Prostate gland (tissue), 2 donors: ENCODE data around the gene DTX3L.

ENCODE experiments used
- POLR2A ChIP-seq: fragments of 450-650 bp; IDR thresholded peaks from one replicate; pipeline ENCODE4 v1.6.1; 2016; ENCODE audit warnings: antibody characterized with exemption, mild to moderate bottlenecking
- TF ChIP-seq, protein P1 (sequence below), 4 experiments: fragments of 200-600 bp in 2 of 4; fragments of 450-650 bp in 2 of 4; sonication (generic) in 2 of 4; IDR thresholded peaks; 1 replicate in 3 of 4; 2 replicates in 1 of 4; pipeline ENCODE4 v1.5.1; 2016 to 2019; ENCODE audit warnings: antibody characterized with exemption in 4 of 4, mild to moderate bottlenecking in 2 of 4, moderate library complexity in 2 of 4

DNA sequence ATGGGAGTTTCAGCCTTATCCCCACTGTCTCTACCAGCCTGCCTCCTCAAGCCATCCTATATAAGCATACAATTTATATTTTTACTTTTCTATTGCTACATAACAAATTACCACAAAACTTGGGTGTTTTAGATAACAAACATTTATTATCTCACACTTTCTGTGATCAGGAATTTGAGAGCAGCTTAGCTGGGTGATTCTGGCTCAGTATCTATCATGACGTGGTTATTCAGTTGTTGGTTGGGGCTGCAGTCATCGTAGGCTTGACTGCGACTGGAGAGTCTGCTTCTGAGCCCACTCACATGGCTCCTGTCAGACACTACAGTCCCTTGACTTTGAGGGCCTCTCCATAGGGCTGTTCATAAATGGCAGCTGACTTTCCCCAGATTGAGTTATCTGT lies 34.0 kb downstream of the DTX3L start:
- TF ChIP-seq, protein P1, sequence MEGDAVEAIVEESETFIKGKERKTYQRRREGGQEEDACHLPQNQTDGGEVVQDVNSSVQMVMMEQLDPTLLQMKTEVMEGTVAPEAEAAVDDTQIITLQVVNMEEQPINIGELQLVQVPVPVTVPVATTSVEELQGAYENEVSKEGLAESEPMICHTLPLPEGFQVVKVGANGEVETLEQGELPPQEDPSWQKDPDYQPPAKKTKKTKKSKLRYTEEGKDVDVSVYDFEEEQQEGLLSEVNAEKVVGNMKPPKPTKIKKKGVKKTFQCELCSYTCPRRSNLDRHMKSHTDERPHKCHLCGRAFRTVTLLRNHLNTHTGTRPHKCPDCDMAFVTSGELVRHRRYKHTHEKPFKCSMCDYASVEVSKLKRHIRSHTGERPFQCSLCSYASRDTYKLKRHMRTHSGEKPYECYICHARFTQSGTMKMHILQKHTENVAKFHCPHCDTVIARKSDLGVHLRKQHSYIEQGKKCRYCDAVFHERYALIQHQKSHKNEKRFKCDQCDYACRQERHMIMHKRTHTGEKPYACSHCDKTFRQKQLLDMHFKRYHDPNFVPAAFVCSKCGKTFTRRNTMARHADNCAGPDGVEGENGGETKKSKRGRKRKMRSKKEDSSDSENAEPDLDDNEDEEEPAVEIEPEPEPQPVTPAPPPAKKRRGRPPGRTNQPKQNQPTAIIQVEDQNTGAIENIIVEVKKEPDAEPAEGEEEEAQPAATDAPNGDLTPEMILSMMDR (IDR thresholded peaks at IDR 0.05) = no peak
- no peak for TF ChIP-seq POLR2A
